K562 (cell line): ENCODE measurements around the gene LBH. TPM values are rescaled to one million over a fixed set of nuclear protein-coding genes. Genes with fewer than 3 reads are reported as not detected.

Source experiments
- CXXC5 ChIP-seq: fragments of 250-450 bp; sonication (Bioruptor Pico); IDR thresholded peaks from 2 replicates; pipeline ENCODE4 v1.8.0; 2022; ENCODE audit warnings: inconsistent platforms, mild to moderate bottlenecking, moderate library complexity
- EHMT2 ChIP-seq: fragments of 450-650 bp; IDR thresholded peaks from 2 replicates; pipeline ENCODE4 v1.6.1; 2018; ENCODE audit warnings: antibody characterized with exemption
- FOSL1 ChIP-seq: fragments of 200-800 bp; sonication (Bioruptor generic); conservative IDR thresholded peaks from 2 replicates; pipeline ENCODE4 v1.6.1; 2016; ENCODE audit warnings: missing genetic modification characterization, missing compliant biosample characterization
- HLTF ChIP-seq: fragments of 450-650 bp; IDR thresholded peaks from 2 replicates; pipeline ENCODE4 v1.6.1; 2016
- MIER1 ChIP-seq: fragments of 450-650 bp; IDR thresholded peaks from 2 replicates; pipeline ENCODE4 v1.6.1; 2016; ENCODE audit warnings: antibody characterized with exemption, mild to moderate bottlenecking, low read depth
- SP1 ChIP-seq: sonication (generic); formaldehyde crosslinking; IDR thresholded peaks from 2 replicates; pipeline ENCODE4 v1.8.1; 2022; ENCODE audit warnings: mild to moderate bottlenecking, missing genetic modification reagents
- polyA plus RNA-seq, 8 experiments: library from polyadenylated mRNA; depleted of rRNA in 4 of 8; stranded (reverse) in 5 of 8; unstranded in 3 of 8; fragments of >200 nt; fragmentation: Nextera tagmentation in 2 of 8; fragmentation: Illumina TruSeq in 1 of 8; extraction: Ambion mirVana in 2 of 8; extraction: Trizol in 1 of 8; gene quantifications; 2 replicates each; pipeline versions ENCODE4 v1.2.1 to v1.2.3, GENCODE V29; 2011 to 2014; ENCODE audit warnings: inconsistent platforms in 1 of 8, missing spikeins in 1 of 8
- total RNA-seq, 7 experiments: library from RNA; depleted of rRNA in 6 of 7; stranded (reverse); fragments of >200 nt in 6 of 7; fragmentation: Illumina TruSeq in 2 of 7; extraction: Trizol in 2 of 7; gene quantifications; 2 replicates each; pipeline versions ENCODE4 v1.2.1 to v1.2.3, GENCODE V29; 2011 to 2021; ENCODE audit warnings: low replicate concordance in 1 of 7
- TF ChIP-seq, protein P1 (sequence below), 2 experiments: fragments of 150-350 bp in 1 of 2; IDR thresholded peaks; 2 replicates each; pipeline ENCODE4 v1.6.1; 2012 to 2016; ENCODE audit warnings: low read depth in 2 of 2, low read length in 2 of 2, mild to moderate bottlenecking in 1 of 2, moderate library complexity in 1 of 2
- TF ChIP-seq, protein P2 (sequence below): sonication (generic); formaldehyde crosslinking; IDR thresholded peaks from 2 replicates; pipeline ENCODE4 v1.8.1; 2023; ENCODE audit warnings: mild to moderate bottlenecking, missing genetic modification reagents
- TF ChIP-seq, protein P3 (sequence below): fragments of 250-450 bp; sonication (Bioruptor Pico); IDR thresholded peaks from 2 replicates; pipeline ENCODE4 v1.4.0; 2020
- TF ChIP-seq, protein P4 (sequence below): sonication (generic); formaldehyde crosslinking; IDR thresholded peaks from 2 replicates; pipeline ENCODE4 v1.8.0; 2023; ENCODE audit warnings: mild to moderate bottlenecking, missing genetic modification reagents
- TF ChIP-seq, protein P5 (sequence below): IDR thresholded peaks from 2 replicates; pipeline ENCODE4 v1.6.1; 2014; ENCODE audit warnings: antibody characterized with exemption

Gene LBH
- total and polyA plus RNA-seq, 9 of the 15 experiments (the other 6 are each of a cell fraction or from before 2014, with no cell fraction given), result 3.1 to 13.4 (median 7.4) TPM

DNA sequence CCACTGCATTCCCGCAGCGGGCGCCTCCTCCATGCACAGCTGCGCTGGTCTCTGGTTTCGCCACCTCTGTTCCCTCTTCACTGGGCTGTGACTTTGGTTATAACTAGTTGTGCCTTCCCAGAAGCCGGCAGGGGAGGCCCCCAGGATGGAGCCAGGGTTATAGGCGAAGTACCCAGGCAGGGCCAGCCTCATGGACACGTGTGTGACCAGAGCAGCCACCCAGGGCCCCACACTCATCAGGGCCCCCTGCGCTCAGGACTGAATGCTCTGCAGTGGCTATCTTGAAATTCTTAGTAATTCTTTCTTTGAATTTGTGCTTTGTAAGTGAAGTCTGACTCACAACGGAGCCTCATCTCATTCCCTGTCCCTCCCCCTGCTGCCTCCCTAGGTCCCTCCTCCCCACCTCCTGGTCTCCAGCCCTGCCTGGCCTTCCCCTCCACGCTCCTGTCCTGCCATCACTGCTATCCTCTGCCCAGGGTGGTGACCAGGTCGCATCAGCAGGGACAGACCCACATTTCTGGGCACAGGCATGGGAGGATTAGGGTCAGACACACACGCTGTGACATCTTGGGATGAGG lies 38.1 kb upstream of the LBH start (continued):
- TF ChIP-seq, protein P1, sequence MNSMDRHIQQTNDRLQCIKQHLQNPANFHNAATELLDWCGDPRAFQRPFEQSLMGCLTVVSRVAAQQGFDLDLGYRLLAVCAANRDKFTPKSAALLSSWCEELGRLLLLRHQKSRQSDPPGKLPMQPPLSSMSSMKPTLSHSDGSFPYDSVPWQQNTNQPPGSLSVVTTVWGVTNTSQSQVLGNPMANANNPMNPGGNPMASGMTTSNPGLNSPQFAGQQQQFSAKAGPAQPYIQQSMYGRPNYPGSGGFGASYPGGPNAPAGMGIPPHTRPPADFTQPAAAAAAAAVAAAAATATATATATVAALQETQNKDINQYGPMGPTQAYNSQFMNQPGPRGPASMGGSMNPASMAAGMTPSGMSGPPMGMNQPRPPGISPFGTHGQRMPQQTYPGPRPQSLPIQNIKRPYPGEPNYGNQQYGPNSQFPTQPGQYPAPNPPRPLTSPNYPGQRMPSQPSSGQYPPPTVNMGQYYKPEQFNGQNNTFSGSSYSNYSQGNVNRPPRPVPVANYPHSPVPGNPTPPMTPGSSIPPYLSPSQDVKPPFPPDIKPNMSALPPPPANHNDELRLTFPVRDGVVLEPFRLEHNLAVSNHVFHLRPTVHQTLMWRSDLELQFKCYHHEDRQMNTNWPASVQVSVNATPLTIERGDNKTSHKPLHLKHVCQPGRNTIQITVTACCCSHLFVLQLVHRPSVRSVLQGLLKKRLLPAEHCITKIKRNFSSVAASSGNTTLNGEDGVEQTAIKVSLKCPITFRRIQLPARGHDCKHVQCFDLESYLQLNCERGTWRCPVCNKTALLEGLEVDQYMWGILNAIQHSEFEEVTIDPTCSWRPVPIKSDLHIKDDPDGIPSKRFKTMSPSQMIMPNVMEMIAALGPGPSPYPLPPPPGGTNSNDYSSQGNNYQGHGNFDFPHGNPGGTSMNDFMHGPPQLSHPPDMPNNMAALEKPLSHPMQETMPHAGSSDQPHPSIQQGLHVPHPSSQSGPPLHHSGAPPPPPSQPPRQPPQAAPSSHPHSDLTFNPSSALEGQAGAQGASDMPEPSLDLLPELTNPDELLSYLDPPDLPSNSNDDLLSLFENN (IDR thresholded peaks at IDR 0.05; ENCODE audit: low read depth in 2 of 2, low read length in 2 of 2), result no peak
- TF ChIP-seq MIER1 (no peak; the same call in 1 of the 2 replicates), HLTF (no peak), EHMT2 (no peak), SP1 (CRISPR knock-in tag) (no peak), FOSL1 (tag) (peak; percentile 79), CXXC5 (CRISPR knock-in tag) (peak; percentile 41; the same call in 1 of the 2 replicates)
- TF ChIP-seq, protein P2, sequence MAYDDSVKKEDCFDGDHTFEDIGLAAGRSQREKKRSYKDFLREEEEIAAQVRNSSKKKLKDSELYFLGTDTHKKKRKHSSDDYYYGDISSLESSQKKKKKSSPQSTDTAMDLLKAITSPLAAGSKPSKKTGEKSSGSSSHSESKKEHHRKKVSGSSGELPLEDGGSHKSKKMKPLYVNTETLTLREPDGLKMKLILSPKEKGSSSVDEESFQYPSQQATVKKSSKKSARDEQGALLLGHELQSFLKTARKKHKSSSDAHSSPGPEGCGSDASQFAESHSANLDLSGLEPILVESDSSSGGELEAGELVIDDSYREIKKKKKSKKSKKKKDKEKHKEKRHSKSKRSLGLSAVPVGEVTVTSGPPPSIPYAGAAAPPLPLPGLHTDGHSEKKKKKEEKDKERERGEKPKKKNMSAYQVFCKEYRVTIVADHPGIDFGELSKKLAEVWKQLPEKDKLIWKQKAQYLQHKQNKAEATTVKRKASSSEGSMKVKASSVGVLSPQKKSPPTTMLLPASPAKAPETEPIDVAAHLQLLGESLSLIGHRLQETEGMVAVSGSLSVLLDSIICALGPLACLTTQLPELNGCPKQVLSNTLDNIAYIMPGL (CRISPR knock-in tag), result no peak
- TF ChIP-seq, protein P3, sequence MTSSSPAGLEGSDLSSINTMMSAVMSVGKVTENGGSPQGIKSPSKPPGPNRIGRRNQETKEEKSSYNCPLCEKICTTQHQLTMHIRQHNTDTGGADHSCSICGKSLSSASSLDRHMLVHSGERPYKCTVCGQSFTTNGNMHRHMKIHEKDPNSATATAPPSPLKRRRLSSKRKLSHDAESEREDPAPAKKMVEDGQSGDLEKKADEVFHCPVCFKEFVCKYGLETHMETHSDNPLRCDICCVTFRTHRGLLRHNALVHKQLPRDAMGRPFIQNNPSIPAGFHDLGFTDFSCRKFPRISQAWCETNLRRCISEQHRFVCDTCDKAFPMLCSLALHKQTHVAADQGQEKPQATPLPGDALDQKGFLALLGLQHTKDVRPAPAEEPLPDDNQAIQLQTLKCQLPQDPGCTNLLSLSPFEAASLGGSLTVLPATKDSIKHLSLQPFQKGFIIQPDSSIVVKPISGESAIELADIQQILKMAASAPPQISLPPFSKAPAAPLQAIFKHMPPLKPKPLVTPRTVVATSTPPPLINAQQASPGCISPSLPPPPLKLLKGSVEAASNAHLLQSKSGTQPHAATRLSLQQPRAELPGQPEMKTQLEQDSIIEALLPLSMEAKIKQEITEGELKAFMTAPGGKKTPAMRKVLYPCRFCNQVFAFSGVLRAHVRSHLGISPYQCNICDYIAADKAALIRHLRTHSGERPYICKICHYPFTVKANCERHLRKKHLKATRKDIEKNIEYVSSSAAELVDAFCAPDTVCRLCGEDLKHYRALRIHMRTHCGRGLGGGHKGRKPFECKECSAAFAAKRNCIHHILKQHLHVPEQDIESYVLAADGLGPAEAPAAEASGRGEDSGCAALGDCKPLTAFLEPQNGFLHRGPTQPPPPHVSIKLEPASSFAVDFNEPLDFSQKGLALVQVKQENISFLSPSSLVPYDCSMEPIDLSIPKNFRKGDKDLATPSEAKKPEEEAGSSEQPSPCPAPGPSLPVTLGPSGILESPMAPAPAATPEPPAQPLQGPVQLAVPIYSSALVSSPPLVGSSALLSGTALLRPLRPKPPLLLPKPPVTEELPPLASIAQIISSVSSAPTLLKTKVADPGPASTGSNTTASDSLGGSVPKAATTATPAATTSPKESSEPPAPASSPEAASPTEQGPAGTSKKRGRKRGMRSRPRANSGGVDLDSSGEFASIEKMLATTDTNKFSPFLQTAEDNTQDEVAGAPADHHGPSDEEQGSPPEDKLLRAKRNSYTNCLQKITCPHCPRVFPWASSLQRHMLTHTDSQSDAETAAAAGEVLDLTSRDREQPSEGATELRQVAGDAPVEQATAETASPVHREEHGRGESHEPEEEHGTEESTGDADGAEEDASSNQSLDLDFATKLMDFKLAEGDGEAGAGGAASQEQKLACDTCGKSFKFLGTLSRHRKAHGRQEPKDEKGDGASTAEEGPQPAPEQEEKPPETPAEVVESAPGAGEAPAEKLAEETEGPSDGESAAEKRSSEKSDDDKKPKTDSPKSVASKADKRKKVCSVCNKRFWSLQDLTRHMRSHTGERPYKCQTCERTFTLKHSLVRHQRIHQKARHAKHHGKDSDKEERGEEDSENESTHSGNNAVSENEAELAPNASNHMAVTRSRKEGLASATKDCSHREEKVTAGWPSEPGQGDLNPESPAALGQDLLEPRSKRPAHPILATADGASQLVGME, result no peak
- TF ChIP-seq, protein P4, sequence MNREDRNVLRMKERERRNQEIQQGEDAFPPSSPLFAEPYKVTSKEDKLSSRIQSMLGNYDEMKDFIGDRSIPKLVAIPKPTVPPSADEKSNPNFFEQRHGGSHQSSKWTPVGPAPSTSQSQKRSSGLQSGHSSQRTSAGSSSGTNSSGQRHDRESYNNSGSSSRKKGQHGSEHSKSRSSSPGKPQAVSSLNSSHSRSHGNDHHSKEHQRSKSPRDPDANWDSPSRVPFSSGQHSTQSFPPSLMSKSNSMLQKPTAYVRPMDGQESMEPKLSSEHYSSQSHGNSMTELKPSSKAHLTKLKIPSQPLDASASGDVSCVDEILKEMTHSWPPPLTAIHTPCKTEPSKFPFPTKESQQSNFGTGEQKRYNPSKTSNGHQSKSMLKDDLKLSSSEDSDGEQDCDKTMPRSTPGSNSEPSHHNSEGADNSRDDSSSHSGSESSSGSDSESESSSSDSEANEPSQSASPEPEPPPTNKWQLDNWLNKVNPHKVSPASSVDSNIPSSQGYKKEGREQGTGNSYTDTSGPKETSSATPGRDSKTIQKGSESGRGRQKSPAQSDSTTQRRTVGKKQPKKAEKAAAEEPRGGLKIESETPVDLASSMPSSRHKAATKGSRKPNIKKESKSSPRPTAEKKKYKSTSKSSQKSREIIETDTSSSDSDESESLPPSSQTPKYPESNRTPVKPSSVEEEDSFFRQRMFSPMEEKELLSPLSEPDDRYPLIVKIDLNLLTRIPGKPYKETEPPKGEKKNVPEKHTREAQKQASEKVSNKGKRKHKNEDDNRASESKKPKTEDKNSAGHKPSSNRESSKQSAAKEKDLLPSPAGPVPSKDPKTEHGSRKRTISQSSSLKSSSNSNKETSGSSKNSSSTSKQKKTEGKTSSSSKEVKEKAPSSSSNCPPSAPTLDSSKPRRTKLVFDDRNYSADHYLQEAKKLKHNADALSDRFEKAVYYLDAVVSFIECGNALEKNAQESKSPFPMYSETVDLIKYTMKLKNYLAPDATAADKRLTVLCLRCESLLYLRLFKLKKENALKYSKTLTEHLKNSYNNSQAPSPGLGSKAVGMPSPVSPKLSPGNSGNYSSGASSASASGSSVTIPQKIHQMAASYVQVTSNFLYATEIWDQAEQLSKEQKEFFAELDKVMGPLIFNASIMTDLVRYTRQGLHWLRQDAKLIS (CRISPR knock-in tag), result no peak
- TF ChIP-seq, protein P5, sequence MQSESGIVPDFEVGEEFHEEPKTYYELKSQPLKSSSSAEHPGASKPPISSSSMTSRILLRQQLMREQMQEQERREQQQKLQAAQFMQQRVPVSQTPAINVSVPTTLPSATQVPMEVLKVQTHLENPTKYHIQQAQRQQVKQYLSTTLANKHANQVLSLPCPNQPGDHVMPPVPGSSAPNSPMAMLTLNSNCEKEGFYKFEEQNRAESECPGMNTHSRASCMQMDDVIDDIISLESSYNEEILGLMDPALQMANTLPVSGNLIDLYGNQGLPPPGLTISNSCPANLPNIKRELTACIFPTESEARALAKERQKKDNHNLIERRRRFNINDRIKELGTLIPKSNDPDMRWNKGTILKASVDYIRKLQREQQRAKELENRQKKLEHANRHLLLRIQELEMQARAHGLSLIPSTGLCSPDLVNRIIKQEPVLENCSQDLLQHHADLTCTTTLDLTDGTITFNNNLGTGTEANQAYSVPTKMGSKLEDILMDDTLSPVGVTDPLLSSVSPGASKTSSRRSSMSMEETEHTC, result no peak
